ENCODE data around the gene MRAS.

DNA sequence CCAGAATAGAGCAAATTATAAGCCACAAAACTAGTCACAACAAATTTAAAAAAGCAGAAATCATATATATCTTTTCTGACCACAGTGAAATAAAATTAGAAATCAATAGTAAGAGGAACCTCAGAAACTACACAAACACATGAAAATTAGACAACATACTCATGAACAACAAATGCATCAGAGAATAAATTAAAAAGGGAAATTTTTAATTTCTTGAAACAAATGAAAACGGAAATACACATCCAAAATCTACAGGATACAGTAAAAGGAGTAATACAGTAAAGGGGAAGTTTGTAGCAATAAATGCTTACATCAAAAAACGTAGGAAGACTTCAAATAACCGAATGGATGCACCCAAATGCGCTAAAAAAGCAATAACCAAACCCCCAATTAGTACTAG, 37.9 kb upstream of the MRAS start:
- TF ChIP-seq, protein P1, sequence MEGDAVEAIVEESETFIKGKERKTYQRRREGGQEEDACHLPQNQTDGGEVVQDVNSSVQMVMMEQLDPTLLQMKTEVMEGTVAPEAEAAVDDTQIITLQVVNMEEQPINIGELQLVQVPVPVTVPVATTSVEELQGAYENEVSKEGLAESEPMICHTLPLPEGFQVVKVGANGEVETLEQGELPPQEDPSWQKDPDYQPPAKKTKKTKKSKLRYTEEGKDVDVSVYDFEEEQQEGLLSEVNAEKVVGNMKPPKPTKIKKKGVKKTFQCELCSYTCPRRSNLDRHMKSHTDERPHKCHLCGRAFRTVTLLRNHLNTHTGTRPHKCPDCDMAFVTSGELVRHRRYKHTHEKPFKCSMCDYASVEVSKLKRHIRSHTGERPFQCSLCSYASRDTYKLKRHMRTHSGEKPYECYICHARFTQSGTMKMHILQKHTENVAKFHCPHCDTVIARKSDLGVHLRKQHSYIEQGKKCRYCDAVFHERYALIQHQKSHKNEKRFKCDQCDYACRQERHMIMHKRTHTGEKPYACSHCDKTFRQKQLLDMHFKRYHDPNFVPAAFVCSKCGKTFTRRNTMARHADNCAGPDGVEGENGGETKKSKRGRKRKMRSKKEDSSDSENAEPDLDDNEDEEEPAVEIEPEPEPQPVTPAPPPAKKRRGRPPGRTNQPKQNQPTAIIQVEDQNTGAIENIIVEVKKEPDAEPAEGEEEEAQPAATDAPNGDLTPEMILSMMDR (optimal IDR thresholded peaks at IDR 0.05 in 1 of 3, IDR thresholded peaks at IDR 0.05 in 1 of 3, conservative IDR thresholded peaks at IDR 0.05 in 1 of 3; ENCODE audit: extremely low read depth in 1 of 3, insufficient read depth in 2 of 3, low read length in 3 of 3) = no peak
- no peak for TF ChIP-seq EZH2 (IDR thresholded peaks at IDR 0.05; ENCODE audit: low read length)
